Inferior parietal cortex (tissue), 1 donor: ENCODE measurements around the gene SLC6A17.

Source experiments
- DNase-seq: peaks from one replicate; pipeline ENCODE4 v3.0.0-alpha.2; 2016; ENCODE audit errors: extremely low spot score

SLC6A17 gene

GRCh38 chr1:110135666-110136065, 14.6 kb upstream of the SLC6A17 start:
- DNase-seq = no peak

GRCh38 chr1:110136911-110137310, 13.4 kb upstream of the SLC6A17 start:
- DNase-seq = peak; percentile 73

- no peak for DNase-seq
Measured at GRCh38 chr1:110138956-110139355, 11.3 kb upstream of the SLC6A17 start.

GRCh38 chr1:110144366-110144765, 5.9 kb upstream of the SLC6A17 start:
- DNase-seq = no peak

GRCh38 chr1:110148961-110149360, 1.3 kb upstream of the SLC6A17 start:
- no peak for DNase-seq

- DNase-seq = no peak
Measured at GRCh38 chr1:110151175-110151669, 928 bp downstream of the SLC6A17 start.

- DNase-seq = no peak
Measured at GRCh38 chr1:110152133-110152785, 2.0 kb downstream of the SLC6A17 start.

- DNase-seq = no peak
Measured at GRCh38 chr1:110153407-110153950, 3.2 kb downstream of the SLC6A17 start.

GRCh38 chr1:110155878-110156522, 5.7 kb downstream of the SLC6A17 start:
- no peak for DNase-seq

- no peak for DNase-seq
Measured at GRCh38 chr1:110158261-110158660, 8.0 kb downstream of the SLC6A17 start.

GRCh38 chr1:110159168-110159567, 8.9 kb downstream of the SLC6A17 start:
- no peak for DNase-seq

- DNase-seq = no peak
Measured at GRCh38 chr1:110160538-110161100, 10.3 kb downstream of the SLC6A17 start.

- DNase-seq = no peak
Measured at GRCh38 chr1:110161165-110161564, 10.9 kb downstream of the SLC6A17 start.

GRCh38 chr1:110161849-110162248, 11.6 kb downstream of the SLC6A17 start:
- DNase-seq = no peak

- DNase-seq = no peak
Measured at GRCh38 chr1:110163591-110163990, 13.3 kb downstream of the SLC6A17 start.

- no peak for DNase-seq
Measured at GRCh38 chr1:110164725-110165350, 14.5 kb downstream of the SLC6A17 start.

- no peak for DNase-seq
Measured at GRCh38 chr1:110165761-110166231, 15.5 kb downstream of the SLC6A17 start.

GRCh38 chr1:110166861-110167260, 16.6 kb downstream of the SLC6A17 start:
- no peak for DNase-seq

GRCh38 chr1:110170766-110171733, 20.8 kb downstream of the SLC6A17 start:
- no peak for DNase-seq

- no peak for DNase-seq
Measured at GRCh38 chr1:110172001-110172400, 21.7 kb downstream of the SLC6A17 start.
